SH-SY5Y (cell line): ENCODE measurements around the gene CGREF1.

Source experiments
- GATA2 ChIP-seq: IDR thresholded peaks from 2 replicates; pipeline ENCODE4 v1.6.1; 2011; ENCODE audit warnings: mild to moderate bottlenecking, low read depth, low read length
- GATA3 ChIP-seq: IDR thresholded peaks from 2 replicates; pipeline ENCODE4 v1.6.1; 2011; ENCODE audit warnings: low read depth, mild to moderate bottlenecking, low read length, moderate library complexity

GRCh38 chr2:27121906-27122305 is 3.0 kb upstream of the CGREF1 start:
- TF ChIP-seq GATA3, result no peak
- TF ChIP-seq GATA2, result no peak
